NOMO-1 (cell line): ENCODE measurements around the gene DYSF.

ENCODE experiments used
- DNase-seq, 2 experiments: peaks; one replicate each; lab custom pipeline; 2025; ENCODE audit not compliant: unreplicated experiment in 2 of 2; lab: John Stamatoyannopoulos, UW

The DYSF gene

DNA sequence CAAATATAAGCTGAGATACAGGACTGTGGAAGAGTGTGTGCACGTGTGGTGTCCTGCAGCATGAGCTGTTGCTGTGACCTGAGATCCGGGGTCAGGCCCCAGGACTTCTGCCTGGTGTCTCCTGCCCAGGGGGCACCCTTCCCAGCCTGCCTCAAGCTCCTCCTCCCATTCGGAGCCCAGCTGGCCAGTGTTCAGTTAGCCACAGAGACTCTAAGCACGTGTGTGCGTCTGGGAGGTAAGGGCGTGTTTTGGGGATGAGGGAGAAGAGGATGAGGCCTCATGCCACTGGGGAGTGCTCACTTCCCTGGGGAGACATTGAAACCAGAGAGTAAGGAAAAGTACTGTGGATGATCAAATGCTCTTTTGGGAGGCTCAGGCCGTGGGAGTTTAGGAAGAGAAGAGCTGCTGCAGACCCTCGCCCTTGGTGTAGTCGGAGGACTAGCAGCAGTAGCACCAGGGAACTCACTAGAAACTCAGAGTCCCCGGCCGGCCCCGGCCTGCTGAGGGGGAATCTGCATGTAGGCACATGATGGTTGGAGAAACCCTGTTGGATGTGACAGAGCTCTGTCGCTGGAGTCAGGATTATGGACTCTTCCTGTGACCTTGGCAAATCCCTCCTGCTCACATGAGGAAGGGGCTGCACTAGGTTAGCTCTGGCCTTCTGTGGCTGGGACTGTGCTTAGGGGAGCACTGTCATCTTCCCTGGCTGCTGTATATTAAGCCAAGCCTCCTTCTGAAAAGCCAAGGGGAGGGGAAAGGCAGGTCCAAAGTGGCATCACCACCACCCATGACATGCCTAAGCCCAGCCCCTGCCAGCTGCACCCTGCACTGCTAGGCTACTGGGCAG, 231.1 kb downstream of the DYSF start:
- no peak for DNase-seq

DNA sequence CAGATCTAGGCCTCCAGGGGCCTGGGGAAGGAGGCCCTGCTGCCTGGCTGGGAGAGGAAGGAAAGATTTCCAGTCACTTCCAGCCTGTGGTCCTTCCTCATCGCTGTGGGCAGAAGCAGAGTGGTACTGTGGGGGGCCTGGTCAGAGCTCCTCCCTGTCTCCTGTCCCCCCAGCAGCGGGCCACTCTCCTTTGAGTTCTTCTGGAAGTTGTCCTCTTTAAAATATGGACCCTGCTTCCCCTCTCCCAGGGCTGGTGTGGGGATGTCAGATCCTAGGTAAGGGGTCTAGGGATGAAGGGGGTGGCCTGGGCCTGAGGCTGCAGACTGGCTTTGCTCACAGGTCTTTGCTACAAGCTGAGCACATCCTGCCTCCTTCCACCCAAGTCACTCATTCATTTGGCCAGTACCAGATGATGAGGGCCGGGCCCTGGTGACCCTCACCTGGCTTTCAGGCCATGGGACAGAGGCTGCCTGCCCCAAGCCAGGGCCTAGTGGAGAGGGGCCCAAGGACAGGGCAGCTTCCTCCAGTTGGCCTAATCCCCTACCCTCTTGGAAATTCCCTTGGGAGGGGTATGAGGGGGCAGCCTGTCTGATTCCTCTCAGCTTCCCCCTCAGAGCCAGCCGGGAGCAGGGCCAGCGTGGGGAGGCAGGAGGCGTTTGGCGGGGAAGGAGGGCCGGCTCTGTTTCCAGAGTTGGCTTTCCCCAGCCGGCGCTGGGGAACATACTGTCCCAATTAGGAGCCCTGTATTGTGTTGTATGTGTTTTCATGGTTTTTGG, 231.9 kb downstream of the DYSF start:
- DNase-seq: no peak

DNA sequence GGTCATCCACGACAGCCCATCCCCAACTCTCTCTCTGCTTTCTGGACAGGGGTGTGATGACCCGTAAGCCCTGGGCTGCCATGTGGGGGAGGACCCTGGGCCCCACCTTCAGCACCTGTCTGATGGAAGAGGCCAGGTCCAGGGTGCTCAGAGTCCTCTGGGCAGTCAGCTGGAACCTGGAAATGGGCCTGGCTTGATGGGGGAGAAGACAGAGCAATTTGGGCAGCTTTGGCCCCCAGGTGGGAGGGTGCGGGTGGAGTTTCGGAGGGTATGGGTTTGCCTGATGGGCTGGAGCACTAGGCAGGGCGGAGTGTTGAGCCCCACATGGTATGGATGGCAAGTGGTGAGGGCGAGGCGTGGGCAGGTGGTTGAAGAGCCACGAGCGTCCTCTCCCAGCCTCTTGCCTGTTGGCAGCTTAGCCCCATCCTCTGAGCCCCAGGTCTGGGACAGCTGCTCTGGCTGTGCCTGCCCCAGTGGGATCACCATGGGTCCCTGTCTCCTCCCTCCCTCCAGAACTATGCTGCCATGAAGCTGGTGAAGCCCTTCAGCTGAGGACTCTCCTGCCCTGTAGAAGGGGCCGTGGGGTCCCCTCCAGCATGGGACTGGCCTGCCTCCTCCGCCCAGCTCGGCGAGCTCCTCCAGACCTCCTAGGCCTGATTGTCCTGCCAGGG, 232.7 kb downstream of the DYSF start:
- DNase-seq: no peak

DNA sequence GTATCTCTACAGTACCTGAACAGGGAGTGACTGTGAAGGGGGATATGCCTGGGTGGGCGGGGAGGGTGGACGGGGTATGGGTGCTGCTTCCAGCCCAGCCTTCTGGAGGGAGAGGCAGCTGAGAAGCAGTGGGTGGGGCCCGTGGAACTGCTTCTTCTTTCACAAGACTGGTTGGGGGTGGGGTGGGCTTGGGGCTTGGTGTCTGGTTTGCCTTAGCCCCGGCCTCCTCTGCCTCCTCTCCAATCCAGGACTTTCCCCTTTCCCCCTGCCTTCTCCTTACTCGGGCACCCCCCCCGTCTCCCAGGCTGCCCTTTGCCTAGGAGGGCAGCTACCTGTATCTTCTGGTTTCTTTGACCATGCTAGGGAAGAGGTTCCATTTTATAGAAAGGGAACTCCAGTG, 233.4 kb downstream of the DYSF start:
- DNase-seq: no peak

DNA sequence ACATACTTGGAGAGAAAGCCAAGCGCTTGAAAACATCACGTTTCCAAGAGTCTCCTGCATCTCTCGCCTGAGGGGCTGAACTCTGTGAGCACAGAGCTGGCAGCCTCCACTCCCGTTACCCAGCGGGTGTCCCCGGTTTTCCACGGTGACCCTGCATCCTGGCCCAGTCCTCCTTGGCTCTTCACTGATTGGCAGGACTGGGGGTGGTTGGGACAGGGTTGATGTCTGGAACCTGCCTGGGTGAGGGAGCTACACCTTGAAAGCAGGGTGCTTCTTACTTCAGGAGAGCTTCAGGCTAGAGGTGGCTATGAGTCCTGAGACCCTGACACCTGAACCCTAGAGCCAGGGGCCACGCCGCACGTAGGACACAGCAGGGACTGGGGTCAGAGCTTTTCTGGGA, 234.1 kb downstream of the DYSF start:
- no peak for DNase-seq

DNA sequence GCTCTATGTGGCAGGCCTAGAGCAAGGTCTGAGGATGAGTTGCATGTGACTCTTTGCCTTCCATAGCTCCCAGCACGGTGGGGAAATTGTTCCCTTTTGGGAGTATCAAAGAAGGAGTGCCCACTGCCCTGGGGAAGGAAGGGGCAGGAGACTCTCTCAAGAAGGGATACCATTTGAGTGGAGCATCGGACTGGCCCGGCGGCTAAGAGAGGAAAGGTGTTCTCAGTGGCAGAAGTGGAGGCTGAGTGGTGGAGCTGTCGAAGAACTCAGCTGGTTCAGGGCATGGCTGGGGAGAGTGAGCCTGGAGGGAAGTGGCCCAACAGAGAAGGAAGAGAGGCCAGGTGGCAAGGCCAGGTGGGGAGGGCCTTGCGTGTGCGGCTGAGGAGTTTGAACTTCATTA, 235.2 kb downstream of the DYSF start:
- DNase-seq: no peak

DNA sequence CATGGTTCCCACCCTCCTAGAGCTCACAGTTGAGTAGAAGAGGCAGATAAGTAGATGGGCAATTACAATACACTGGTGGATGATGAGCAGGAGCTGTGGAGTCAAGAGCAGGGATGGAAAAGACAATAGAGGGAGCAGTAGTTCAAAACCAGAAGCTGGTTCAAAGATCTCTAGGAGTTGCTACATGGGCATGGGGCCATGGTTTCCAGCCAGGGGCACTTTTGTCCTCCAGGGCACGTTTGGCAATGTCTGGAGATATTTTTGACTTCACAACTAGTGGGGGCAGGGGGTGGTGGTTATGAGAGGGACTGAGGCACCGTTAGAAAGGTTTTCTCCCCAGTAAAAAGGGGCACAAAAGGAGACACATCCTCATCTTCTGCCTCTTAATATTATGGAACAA, 236.0 kb downstream of the DYSF start:
- DNase-seq: no peak

DNA sequence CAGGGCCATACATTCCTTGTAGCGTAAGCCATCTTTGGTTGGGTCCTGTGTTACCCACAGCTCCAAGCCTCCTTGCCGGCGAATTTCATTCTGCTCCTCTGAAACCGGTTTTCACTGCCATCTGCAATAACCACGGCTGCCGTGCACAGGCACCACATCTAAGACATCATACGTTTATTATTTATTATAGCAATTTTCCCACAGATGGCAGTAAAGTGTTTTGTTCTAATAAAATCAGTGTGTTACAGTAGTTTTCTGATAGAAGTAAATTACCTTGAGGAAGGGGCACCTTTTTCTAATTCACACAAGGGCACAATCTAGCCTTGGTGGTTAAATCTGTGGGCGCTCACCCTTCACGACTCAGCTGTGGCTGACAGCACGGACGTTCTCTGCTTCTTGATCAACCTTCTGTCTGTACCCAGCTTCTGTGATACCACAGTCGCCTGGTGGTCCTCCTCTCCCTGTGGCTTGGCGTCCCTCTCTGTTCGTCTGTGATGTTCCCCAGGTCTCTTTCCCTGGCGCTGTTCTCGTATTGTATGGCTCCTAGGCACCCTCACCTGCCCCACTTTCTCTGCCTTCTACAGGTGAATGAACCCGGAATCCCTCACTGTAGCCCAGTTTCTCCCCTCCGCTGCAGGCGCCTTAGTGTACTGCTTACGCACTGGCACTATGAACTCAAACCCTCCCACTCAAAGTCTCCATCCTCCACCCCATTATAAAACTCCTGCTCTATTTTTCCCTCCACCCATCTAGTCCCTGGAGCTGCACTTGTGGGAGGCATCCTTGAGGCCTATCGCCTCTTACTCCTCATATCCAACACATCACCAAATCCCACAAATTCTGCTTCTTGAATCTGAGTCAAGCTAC, 236.8 kb downstream of the DYSF start:
- no peak for DNase-seq

DNA sequence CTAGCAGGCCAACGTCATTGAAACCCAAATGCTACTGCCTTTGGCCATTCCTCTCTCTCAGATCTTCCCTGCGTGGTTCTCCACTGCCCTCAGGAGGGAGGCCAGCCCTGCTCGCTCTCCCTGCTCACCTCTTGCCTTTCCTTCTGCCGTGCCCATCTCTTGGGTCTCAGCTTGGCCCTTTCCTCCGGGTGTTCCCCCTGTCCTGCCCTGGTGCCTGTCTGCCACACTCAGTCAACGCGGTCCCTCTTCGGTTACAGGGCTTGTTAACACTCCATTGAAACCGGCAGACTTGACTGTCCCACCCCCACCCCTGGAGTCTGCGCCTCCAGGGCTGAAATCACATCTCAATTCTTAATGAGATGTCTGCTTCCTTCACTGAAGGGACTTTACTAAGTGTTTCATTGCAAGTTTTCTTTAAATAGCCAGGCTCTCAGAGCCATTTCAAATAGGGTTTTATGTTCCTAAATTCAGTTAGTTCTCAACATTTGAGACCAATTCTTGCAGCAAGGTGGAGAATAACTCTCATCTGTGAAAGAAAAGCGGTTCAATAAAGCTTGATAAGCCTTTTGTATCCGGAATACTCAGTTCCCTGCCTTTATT, 237.6 kb downstream of the DYSF start:
- DNase-seq: no peak

DNA sequence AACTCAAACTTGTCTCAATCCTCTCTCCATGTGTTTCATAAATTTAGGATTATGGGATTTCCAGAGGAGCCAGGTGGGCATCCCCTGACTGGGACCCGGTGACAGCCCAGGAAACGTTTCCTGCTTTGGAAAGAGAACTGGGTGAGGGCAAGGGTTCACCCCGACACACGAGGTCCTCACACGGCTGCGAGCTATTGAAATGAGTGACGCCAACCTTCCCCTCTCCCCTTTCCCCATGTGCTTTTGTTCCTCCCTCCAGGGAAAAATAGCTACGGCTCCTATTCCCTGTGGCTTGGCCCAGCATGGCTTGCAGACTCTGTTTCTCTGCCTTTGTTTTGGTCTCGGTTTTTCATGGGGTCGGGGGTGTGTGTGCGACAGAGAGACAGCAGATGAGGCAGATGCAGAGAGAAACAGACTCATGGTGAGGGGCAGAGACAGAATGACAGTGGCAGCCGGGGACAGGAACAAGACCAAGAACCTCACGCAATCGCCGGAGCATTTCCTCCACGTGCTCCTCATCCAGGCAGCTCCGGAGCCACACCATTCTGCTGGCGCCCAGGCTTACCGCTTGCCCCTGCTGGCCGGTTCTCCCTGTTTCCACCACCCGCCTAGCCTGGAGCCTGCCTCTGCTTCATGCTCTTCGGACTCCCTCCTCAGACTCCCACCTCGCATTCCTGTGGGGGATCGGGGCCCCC, 238.5 kb downstream of the DYSF start:
- no peak for DNase-seq

DNA sequence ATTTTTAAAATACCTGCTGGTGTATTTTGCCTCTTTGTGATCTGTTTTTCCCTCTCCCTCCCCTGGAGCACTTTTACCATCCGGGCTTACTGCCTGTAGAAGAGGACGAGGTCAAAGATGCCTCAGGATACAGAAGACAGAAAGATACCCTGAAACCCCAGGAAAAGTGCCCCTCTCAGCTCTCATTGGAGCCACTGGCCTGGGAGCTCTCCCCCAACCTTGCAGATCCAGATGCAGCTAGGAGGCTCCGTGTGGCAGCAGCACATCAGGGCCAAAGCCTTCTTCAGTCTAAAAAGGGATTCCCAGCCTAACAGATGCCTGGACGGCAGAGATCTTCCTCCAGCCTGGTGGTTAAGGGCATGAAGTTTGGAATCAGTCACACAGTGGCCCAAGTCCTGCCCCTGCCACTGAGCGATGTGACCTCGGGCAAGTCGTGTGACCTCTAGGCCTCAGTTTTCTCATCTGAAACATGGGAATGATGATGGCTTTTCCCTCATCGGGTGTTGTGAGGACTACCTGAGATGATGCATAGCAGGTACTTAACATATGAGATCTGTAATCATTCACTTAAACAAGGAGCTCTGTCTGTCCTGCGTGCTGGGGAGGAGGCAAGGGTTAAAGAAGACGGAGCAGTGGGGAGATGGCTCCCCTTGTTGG, 239.4 kb downstream of the DYSF start:
- DNase-seq: no peak

DNA sequence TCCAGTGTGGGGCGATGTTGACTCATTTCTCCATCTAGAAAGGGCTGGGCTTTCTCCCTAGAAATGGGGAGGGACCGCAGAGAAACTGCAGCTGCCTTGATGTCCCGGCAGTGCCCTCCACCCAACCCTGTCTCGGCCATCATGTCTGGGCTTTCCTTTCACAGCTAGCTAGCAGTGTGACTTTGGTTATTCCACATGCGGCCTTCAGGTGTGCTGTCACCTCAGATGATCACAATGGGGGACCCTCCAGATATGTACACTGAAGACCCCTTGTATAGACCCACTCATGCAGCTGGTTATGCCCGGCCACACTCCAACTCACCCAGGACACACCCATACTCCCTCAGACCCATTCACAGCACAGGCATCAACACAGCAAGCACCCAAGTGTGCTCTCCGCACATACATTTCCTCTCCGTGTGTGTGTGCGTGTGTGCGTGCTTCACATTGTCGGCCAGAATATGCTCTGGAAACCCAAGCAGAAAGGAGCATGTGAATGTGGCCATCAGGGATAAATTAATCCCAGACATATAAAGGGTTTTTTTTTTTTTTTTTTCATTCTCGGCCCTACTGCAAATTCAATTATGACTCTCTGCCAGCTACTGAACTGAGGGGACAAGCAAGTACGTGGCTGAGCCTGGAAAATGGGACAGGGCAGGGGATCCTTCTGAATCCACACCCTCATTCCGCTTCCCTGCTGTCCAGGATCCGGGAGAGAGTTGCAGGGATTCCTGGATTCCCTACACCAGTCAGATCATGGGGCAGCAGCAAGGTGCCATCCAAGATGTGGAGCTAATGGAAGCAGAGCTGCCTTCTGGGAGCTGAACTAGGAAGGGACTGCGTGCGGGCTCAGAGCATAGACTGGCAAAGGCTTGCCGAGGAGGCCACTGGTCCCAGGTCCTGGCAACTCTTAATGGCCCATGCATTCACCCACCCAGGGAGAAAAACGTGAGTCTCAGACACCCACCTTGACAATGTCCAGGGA, 240.2 kb downstream of the DYSF start:
- no peak for DNase-seq

DNA sequence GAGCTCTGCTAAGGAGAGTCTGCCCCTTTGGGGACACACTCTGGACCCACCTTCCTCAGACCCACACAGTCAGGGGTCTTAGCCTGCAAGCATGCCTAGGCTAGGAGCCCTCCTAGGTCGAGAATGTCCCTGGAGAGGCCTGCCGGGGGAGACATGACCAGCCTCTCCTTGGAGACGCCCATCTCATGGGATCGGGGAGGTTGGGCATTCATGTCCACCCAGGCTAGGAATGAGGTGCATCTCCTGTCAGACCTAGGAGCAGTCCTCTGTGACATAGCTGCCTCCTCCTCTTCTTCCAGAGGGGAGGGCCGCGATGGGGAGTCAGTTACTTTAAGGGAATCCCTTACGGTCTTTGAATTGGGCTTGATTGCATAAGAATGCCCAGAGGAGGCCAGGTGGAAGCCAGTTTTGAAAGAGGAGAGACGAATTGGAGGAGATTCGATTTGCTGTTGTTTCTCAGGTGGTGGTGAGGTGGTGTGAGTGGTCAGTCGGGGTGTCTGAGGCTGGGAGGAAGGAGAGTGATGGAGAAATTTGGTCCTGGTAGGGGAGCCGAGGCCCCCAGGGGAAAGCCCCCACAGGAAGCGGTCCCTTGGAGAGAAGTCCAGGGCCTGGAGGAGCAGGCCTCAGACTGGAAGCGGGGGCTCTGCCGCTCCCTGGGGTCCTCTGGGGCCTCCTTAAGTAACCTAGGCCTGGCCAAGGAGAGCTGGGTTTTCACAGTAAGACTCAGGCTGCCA, 241.3 kb downstream of the DYSF start:
- DNase-seq: no peak

DNA sequence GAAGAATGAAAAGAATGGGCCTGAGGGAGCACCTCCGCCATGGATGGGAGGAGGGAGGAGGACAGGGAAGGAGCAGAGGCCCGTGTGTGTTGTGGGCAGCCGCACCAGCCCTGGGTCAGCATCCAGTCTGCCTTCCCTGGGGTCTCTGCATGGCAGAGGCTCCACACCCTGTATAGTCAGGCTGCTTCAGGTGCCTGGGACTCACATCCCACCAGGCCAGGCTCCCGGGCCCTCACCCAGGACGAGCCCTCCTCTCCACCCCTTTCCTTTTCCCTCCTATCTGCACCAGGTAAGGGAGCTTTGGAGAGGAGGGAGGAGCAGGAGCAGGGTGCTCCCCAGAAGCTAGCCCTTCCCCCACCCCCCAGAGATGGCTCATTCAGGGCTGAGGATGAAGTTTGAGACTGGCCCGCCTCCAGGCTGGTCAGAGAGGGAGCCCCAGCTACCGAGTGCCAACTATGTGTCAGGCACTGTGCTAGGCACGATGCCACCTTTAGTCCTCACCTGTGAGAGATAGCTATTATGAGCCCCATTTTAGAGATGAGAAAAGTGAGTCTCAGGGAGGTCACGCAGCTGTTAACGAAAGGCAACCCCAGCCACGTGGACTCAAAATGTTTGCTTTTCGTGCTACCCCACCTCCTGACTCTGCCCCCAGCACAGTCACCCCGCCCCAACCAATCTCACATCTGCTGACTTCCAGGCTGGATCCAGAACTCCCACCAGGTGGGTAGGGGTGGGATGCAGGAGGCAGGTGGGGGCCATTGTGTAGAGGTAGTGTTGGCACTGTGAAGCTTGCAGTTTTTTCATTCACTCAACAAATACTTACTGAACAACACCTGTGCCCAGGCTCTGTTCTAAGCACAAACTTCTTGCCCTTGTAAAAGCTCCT, 242.1 kb downstream of the DYSF start:
- no peak for DNase-seq

DNA sequence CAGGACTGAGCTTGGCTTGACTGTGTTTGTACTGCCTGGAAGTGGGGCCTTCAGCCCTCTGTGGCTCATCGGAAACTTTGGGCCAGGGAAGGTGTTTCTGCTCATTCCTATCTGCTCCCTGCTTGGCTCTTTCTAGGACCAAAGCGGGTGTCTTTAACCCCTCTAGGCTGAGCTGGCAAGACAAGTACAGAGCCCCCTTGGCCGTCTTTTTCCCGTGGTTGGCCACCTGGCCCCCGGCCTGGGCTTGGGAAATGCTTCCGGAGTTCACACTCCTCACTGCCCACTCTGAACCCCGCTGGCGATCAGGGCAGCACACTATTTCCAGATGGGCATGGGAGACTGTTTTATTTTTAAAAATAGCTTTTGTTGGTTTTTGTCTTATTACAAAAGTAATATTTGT, 243.0 kb downstream of the DYSF start:
- no peak for DNase-seq
